Caco-2 (cell line): ENCODE results near the gene NUBP1. TPM values are rescaled to one million over a fixed set of nuclear protein-coding genes. Genes with fewer than 3 reads are reported as not detected.

Experiments used
- BruUV-seq: library from RNA; stranded (reverse); fragments of 400-500 nt; replicated peaks from 2 replicates; lab custom pipeline; 2021; lab: Mats Ljungman, UMichigan
- CTCF ChIA-PET: fragments of 300-600 bp; sonication (Branson Sonifier 250); formaldehyde crosslinking; loops from one replicate; lab custom pipeline; 2022; ENCODE audit warnings: antibody characterized with exemption; lab: Charles Lee
- POLR2A ChIA-PET: fragments of 300-600 bp; sonication (Branson Sonifier 250); formaldehyde crosslinking; loops from one replicate; lab custom pipeline; 2022; ENCODE audit warnings: antibody characterized with exemption; lab: Charles Lee
- DNase-seq, 2 experiments: peaks; one replicate each; pipeline versions ENCODE4 v3.0.0 to v3.0.0-alpha.2; 2020 to 2022
- H3K27me3 ChIP-seq: replicated peaks from 2 replicates; pipeline ENCODE4 v1.6.0; 2011; ENCODE audit warnings: low read length; ENCODE audit not compliant: control insufficient read depth, insufficient read depth
- H3K36me3 ChIP-seq: 2 replicates; pipeline ENCODE4 v1.5.1; 2011; ENCODE audit warnings: low read length; ENCODE audit not compliant: control insufficient read depth, insufficient read depth
- H3K4me1 ChIP-seq: fragments of 250-450 bp; sonication (Bioruptor Pico); 2 replicates; pipeline ENCODE4 v1.5.1; 2020; ENCODE audit warnings: mild to moderate bottlenecking
- H3K4me3 ChIP-seq: 2 replicates; pipeline ENCODE4 v1.5.1; 2011; ENCODE audit warnings: low read depth, mild to moderate bottlenecking, control low read depth, low read length
- H3K9me3 ChIP-seq: fragments of 250-450 bp; sonication (Bioruptor Pico); 2 replicates; pipeline ENCODE4 v1.5.1; 2020; ENCODE audit warnings: mild to moderate bottlenecking, moderate library complexity
- H3K27ac Mint-ChIP-seq: one replicate; pipeline ENCODE4 v1.8.0; 2022; ENCODE audit warnings: mixed read lengths; ENCODE audit not compliant: unreplicated experiment
- H3K27me3 Mint-ChIP-seq: one replicate; pipeline ENCODE4 v1.8.0; 2022; ENCODE audit warnings: mixed read lengths; ENCODE audit not compliant: insufficient read depth, unreplicated experiment
- H3K36me3 Mint-ChIP-seq: one replicate; pipeline ENCODE4 v1.8.0; 2022; ENCODE audit warnings: mild to moderate bottlenecking, mixed read lengths; ENCODE audit not compliant: insufficient read depth, unreplicated experiment
- H3K4me1 Mint-ChIP-seq: one replicate; pipeline ENCODE4 v1.8.0; 2022; ENCODE audit warnings: low read depth, mixed read lengths; ENCODE audit not compliant: unreplicated experiment
- H3K4me3 Mint-ChIP-seq: one replicate; pipeline ENCODE4 v1.8.0; 2022; ENCODE audit warnings: mild to moderate bottlenecking, moderate library complexity, mixed read lengths; ENCODE audit not compliant: unreplicated experiment
- H3K9me3 Mint-ChIP-seq: one replicate; pipeline ENCODE4 v1.8.0; 2022; ENCODE audit warnings: mixed read lengths; ENCODE audit not compliant: unreplicated experiment
- intact Hi-C: fragments of 100-400 bp; cut with micrococcal nuclease; formaldehyde crosslinking; loops from one replicate; pipeline ENCODE4 v1.10.0; 2022; ENCODE audit not compliant: unreplicated experiment
- total RNA-seq: library from RNA; stranded (reverse); gene quantifications from 2 replicates; pipeline ENCODE4 v1.2.3, GENCODE V29; 2022
- TF ChIP-seq, protein P1 (sequence below), 2 experiments: fragments of 200-600 bp in 1 of 2; IDR thresholded peaks; 1 replicate in 1 of 2; 2 replicates in 1 of 2; pipeline versions ENCODE4 v1.5.1 to v1.8.0; 2011 to 2022; ENCODE audit warnings: antibody characterized with exemption in 1 of 2, control low read depth in 1 of 2, inconsistent platforms in 1 of 2, low read depth in 1 of 2, low read length in 1 of 2, mild to moderate bottlenecking in 1 of 2, moderate library complexity in 1 of 2; ENCODE audit not compliant: insufficient read depth in 1 of 2, severe bottlenecking in 1 of 2, unreplicated experiment in 1 of 2

Gene NUBP1
- total RNA-seq, 1 experiment from 2014 or later = 25.3 TPM

GRCh38 chr16:10752843-10753523, 9.3 kb downstream of the NUBP1 start:
- no peak for DNase-seq
- H3K4me1 Mint-ChIP-seq = no peaks in the 10 kb centered on the region
- H3K27ac Mint-ChIP-seq = no peak overlapping the region
- ChIA-PET POLR2A (interaction anchor here (0.9 kb wide), 1 partner anchor 9 kb away, joined by 3 read pairs; no protein-coding TSS in a partner anchor), CTCF (no interaction called here)
- TF ChIP-seq, protein P1, sequence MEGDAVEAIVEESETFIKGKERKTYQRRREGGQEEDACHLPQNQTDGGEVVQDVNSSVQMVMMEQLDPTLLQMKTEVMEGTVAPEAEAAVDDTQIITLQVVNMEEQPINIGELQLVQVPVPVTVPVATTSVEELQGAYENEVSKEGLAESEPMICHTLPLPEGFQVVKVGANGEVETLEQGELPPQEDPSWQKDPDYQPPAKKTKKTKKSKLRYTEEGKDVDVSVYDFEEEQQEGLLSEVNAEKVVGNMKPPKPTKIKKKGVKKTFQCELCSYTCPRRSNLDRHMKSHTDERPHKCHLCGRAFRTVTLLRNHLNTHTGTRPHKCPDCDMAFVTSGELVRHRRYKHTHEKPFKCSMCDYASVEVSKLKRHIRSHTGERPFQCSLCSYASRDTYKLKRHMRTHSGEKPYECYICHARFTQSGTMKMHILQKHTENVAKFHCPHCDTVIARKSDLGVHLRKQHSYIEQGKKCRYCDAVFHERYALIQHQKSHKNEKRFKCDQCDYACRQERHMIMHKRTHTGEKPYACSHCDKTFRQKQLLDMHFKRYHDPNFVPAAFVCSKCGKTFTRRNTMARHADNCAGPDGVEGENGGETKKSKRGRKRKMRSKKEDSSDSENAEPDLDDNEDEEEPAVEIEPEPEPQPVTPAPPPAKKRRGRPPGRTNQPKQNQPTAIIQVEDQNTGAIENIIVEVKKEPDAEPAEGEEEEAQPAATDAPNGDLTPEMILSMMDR (IDR thresholded peaks at IDR 0.05; ENCODE audit: insufficient read depth in 1 of 2, low read depth in 1 of 2, low read length in 1 of 2, severe bottlenecking in 1 of 2, unreplicated experiment in 1 of 2) = no peak
- H3K36me3 ChIP-seq = no peaks in the 10 kb centered on the region
- intact Hi-C loops = no loop called here
- no peaks in the 10 kb centered on the region for H3K4me1 ChIP-seq
- H3K27me3 Mint-ChIP-seq = no peaks in the 10 kb centered on the region
- no peak overlapping the region for H3K4me3 ChIP-seq
- no peak overlapping the region for H3K4me3 Mint-ChIP-seq
- H3K9me3 Mint-ChIP-seq = no peaks in the 10 kb centered on the region
- no TSS peak for BruUV-seq
- H3K9me3 ChIP-seq = no peaks in the 10 kb centered on the region
- H3K27me3 ChIP-seq = no peaks in the 10 kb centered on the region
- peaks cover 5% of the 10 kb centered on the region for H3K36me3 Mint-ChIP-seq

DNA sequence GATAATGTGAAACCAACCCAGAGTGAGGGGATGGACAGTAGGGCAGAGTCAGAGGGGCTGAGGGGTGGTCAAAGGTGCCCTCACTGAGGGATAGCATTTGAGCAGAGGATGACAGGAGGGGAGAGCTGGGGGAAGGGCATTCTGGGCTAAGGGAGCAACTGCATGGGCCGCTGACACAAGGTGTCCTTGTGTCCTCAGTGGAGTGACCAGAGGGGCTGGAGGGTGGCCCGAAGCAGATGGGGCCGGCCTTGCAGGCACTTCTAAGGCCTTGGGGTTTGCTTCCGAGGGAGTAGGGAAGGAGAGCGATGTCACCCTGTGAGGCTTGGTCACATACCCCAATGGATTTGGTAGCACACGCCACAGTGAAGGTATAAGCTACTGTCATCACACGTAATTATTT, 10.0 kb downstream of the NUBP1 start:
- ChIA-PET CTCF (no interaction called here), POLR2A (no interaction called here)
- no peak overlapping the region for H3K4me3 ChIP-seq
- Mint-ChIP-seq H3K27ac (no peak overlapping the region), H3K4me1 (no peaks in the 10 kb centered on the region), H3K9me3 (no peaks in the 10 kb centered on the region), H3K4me3 (no peak overlapping the region), H3K36me3 (peaks cover 5% of the 10 kb centered on the region), H3K27me3 (no peaks in the 10 kb centered on the region)
- H3K9me3 ChIP-seq = no peaks in the 10 kb centered on the region
- H3K27me3 ChIP-seq = no peaks in the 10 kb centered on the region
- TF ChIP-seq, protein P1 (IDR thresholded peaks at IDR 0.05; ENCODE audit: insufficient read depth in 1 of 2, low read depth in 1 of 2, low read length in 1 of 2, severe bottlenecking in 1 of 2, unreplicated experiment in 1 of 2) = no peak
- BruUV-seq = no TSS peak
- intact Hi-C loops = no loop called here
- H3K36me3 ChIP-seq = no peaks in the 10 kb centered on the region
- no peak for DNase-seq
- no peaks in the 10 kb centered on the region for H3K4me1 ChIP-seq

DNA sequence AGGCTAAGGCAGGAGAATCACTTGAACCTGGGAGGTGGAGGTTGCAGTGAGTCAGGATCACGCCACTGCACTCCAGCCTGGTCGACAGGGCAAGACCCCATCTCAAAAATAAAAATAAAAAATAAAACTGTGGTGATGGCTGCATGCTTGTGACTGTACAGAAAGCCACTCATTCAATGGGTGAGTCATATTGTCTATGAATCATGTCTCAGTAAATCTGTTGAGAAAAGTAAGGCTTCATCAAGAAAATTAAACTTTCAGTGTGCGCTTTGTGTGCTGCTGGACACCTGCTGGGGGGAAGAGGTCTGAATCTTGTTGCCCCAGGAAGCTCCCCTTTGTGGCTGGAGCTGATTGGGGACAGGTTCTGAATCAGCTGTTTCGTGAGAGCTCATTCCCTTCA, 11.3 kb downstream of the NUBP1 start:
- Mint-ChIP-seq H3K4me3 (no peak overlapping the region), H3K4me1 (no peaks in the 10 kb centered on the region), H3K27ac (no peak overlapping the region), H3K9me3 (no peaks in the 10 kb centered on the region), H3K36me3 (peaks cover 10% of the 10 kb centered on the region), H3K27me3 (no peaks in the 10 kb centered on the region)
- TF ChIP-seq, protein P1 (IDR thresholded peaks at IDR 0.05; ENCODE audit: insufficient read depth in 1 of 2, low read depth in 1 of 2, low read length in 1 of 2, severe bottlenecking in 1 of 2, unreplicated experiment in 1 of 2) = no peak
- no peak for DNase-seq
- intact Hi-C loops = no loop called here
- no peak overlapping the region for H3K4me3 ChIP-seq
- CTCF ChIA-PET = no interaction called here
- no peaks in the 10 kb centered on the region for H3K27me3 ChIP-seq
- POLR2A ChIA-PET = no interaction called here
- BruUV-seq = no TSS peak
- H3K9me3 ChIP-seq = no peaks in the 10 kb centered on the region
- no peaks in the 10 kb centered on the region for H3K4me1 ChIP-seq
- no peaks in the 10 kb centered on the region for H3K36me3 ChIP-seq
